ENCODE results near the gene MCOLN1. TPM values are rescaled to one million over a fixed set of nuclear protein-coding genes. Genes with fewer than 3 reads are reported as not detected.
A peak's percentile ranks its signal among the peaks of the same experiment; 100 is the strongest.

Gene MCOLN1
- total and polyA plus RNA-seq, 9 of the 15 experiments (the other 6 are each of a cell fraction or from before 2014, with no cell fraction given) = 0.25 to 15.4 (median 7.1) TPM

DNA sequence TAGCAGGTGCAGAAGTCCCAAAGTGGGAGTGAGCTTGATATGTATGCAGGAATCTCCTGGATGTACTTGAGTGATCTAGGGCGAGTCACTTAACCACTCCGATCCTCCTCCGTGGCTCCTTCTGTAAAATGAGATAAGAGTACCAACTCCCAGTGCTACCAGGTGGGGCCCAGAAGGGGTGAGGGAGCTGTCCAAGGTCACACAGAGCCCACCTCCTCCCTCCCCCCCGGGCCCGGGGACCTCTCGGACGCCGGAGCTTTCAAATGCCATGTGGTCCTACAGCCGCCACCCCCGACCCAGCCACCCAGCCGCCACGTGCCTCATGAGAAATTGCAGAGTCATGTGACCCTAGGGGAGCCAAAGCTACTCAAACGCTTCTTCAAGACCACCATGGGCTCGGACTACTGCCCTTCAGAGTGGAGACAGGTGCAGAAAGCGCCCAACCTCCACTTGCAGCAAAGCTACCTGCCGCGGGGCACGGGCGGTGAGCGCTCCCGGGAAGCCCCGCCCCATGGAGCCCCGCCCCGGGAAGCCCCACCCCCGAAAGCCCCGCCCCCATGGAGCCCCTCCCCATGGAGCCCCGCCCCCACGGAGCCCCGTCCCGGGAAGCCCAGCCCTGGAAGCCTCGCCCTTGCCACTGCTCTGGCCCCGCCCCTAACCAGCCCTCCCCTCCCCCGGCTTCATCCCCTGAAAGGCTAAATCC lies 16.6 kb upstream of the MCOLN1 start (continued):
- TF ChIP-seq FUS (optimal IDR thresholded peaks at IDR 0.05; ENCODE audit: low read depth, low read length) (no peak), SMARCB1 (IDR thresholded peaks at IDR 0.05; ENCODE audit: insufficient read length, low read depth) (no peak), ZNF584 (CRISPR knock-in tag; IDR thresholded peaks at IDR 0.05; ENCODE audit: low read depth) (no peak), IFI16 (CRISPR knock-in tag; IDR thresholded peaks at IDR 0.05) (no peak), CBX5 (IDR thresholded peaks at IDR 0.05; ENCODE audit: borderline replicate concordance, low read depth) (no peak), ZNF274 (IDR thresholded peaks at IDR 0.05; ENCODE audit: borderline replicate concordance, low read depth, low read length) (no peak), TCF3 (CRISPR knock-in tag; IDR thresholded peaks at IDR 0.05) (peak; percentile 68), HDAC2 (IDR thresholded peaks at IDR 0.05) (peak; percentile 80), TCFL5 (CRISPR knock-in tag; conservative IDR thresholded peaks at IDR 0.05) (no peak)
- TF ChIP-seq, protein P1, sequence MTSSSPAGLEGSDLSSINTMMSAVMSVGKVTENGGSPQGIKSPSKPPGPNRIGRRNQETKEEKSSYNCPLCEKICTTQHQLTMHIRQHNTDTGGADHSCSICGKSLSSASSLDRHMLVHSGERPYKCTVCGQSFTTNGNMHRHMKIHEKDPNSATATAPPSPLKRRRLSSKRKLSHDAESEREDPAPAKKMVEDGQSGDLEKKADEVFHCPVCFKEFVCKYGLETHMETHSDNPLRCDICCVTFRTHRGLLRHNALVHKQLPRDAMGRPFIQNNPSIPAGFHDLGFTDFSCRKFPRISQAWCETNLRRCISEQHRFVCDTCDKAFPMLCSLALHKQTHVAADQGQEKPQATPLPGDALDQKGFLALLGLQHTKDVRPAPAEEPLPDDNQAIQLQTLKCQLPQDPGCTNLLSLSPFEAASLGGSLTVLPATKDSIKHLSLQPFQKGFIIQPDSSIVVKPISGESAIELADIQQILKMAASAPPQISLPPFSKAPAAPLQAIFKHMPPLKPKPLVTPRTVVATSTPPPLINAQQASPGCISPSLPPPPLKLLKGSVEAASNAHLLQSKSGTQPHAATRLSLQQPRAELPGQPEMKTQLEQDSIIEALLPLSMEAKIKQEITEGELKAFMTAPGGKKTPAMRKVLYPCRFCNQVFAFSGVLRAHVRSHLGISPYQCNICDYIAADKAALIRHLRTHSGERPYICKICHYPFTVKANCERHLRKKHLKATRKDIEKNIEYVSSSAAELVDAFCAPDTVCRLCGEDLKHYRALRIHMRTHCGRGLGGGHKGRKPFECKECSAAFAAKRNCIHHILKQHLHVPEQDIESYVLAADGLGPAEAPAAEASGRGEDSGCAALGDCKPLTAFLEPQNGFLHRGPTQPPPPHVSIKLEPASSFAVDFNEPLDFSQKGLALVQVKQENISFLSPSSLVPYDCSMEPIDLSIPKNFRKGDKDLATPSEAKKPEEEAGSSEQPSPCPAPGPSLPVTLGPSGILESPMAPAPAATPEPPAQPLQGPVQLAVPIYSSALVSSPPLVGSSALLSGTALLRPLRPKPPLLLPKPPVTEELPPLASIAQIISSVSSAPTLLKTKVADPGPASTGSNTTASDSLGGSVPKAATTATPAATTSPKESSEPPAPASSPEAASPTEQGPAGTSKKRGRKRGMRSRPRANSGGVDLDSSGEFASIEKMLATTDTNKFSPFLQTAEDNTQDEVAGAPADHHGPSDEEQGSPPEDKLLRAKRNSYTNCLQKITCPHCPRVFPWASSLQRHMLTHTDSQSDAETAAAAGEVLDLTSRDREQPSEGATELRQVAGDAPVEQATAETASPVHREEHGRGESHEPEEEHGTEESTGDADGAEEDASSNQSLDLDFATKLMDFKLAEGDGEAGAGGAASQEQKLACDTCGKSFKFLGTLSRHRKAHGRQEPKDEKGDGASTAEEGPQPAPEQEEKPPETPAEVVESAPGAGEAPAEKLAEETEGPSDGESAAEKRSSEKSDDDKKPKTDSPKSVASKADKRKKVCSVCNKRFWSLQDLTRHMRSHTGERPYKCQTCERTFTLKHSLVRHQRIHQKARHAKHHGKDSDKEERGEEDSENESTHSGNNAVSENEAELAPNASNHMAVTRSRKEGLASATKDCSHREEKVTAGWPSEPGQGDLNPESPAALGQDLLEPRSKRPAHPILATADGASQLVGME (CRISPR knock-in tag; IDR thresholded peaks at IDR 0.05) = no peak
- TF ChIP-seq, protein P2, sequence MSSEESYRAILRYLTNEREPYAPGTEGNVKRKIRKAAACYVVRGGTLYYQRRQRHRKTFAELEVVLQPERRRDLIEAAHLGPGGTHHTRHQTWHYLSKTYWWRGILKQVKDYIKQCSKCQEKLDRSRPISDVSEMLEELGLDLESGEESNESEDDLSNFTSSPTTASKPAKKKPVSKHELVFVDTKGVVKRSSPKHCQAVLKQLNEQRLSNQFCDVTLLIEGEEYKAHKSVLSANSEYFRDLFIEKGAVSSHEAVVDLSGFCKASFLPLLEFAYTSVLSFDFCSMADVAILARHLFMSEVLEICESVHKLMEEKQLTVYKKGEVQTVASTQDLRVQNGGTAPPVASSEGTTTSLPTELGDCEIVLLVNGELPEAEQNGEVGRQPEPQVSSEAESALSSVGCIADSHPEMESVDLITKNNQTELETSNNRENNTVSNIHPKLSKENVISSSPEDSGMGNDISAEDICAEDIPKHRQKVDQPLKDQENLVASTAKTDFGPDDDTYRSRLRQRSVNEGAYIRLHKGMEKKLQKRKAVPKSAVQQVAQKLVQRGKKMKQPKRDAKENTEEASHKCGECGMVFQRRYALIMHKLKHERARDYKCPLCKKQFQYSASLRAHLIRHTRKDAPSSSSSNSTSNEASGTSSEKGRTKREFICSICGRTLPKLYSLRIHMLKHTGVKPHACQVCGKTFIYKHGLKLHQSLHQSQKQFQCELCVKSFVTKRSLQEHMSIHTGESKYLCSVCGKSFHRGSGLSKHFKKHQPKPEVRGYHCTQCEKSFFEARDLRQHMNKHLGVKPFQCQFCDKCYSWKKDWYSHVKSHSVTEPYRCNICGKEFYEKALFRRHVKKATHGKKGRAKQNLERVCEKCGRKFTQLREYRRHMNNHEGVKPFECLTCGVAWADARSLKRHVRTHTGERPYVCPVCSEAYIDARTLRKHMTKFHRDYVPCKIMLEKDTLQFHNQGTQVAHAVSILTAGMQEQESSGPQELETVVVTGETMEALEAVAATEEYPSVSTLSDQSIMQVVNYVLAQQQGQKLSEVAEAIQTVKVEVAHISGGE (CRISPR knock-in tag; IDR thresholded peaks at IDR 0.05) = no peak
- TF ChIP-seq, protein P3, sequence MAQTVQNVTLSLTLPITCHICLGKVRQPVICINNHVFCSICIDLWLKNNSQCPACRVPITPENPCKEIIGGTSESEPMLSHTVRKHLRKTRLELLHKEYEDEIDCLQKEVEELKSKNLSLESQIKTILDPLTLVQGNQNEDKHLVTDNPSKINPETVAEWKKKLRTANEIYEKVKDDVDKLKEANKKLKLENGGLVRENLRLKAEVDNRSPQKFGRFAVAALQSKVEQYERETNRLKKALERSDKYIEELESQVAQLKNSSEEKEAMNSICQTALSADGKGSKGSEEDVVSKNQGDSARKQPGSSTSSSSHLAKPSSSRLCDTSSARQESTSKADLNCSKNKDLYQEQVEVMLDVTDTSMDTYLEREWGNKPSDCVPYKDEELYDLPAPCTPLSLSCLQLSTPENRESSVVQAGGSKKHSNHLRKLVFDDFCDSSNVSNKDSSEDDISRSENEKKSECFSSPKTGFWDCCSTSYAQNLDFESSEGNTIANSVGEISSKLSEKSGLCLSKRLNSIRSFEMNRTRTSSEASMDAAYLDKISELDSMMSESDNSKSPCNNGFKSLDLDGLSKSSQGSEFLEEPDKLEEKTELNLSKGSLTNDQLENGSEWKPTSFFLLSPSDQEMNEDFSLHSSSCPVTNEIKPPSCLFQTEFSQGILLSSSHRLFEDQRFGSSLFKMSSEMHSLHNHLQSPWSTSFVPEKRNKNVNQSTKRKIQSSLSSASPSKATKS (CRISPR knock-in tag; IDR thresholded peaks at IDR 0.05) = no peak
- TF ChIP-seq, protein P4, sequence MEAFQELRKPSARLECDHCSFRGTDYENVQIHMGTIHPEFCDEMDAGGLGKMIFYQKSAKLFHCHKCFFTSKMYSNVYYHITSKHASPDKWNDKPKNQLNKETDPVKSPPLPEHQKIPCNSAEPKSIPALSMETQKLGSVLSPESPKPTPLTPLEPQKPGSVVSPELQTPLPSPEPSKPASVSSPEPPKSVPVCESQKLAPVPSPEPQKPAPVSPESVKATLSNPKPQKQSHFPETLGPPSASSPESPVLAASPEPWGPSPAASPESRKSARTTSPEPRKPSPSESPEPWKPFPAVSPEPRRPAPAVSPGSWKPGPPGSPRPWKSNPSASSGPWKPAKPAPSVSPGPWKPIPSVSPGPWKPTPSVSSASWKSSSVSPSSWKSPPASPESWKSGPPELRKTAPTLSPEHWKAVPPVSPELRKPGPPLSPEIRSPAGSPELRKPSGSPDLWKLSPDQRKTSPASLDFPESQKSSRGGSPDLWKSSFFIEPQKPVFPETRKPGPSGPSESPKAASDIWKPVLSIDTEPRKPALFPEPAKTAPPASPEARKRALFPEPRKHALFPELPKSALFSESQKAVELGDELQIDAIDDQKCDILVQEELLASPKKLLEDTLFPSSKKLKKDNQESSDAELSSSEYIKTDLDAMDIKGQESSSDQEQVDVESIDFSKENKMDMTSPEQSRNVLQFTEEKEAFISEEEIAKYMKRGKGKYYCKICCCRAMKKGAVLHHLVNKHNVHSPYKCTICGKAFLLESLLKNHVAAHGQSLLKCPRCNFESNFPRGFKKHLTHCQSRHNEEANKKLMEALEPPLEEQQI (IDR thresholded peaks at IDR 0.05) = no peak

Data from K562 (cell line).